Smooth muscle cell (in vitro differentiated cells): ENCODE results near the gene STUB1. TPM values are rescaled to one million over a fixed set of nuclear protein-coding genes. Genes with fewer than 3 reads are reported as not detected.
A peak's percentile ranks its signal among the peaks of the same experiment; 100 is the strongest.

Experiments
- DNase-seq: peaks from one replicate; lab custom pipeline; 2025; ENCODE audit not compliant: unreplicated experiment; lab: John Stamatoyannopoulos, UW
- H2AFZ ChIP-seq: fragments of 200-600 bp; sonication (generic); 2 replicates; pipeline ENCODE4 v1.6.0; 2016; ENCODE audit warnings: antibody characterized with exemption, low read depth, mild to moderate bottlenecking
- H3F3A ChIP-seq: fragments of 200-600 bp; sonication (generic); 2 replicates; pipeline ENCODE4 v1.6.0; 2017; ENCODE audit warnings: antibody characterized with exemption, low read depth
- H3K27ac ChIP-seq: fragments of 200-600 bp; sonication (generic); 2 replicates; pipeline ENCODE4 v1.5.1; 2016; ENCODE audit warnings: low read depth, mild to moderate bottlenecking
- H3K27me3 ChIP-seq: fragments of 200-600 bp; sonication (generic); 2 replicates; pipeline ENCODE4 v1.6.1; 2016; ENCODE audit warnings: low read depth, mild to moderate bottlenecking
- H3K36me3 ChIP-seq: fragments of 200-600 bp; sonication (generic); 2 replicates; pipeline ENCODE4 v1.5.1; 2016; ENCODE audit warnings: low read depth
- H3K4me1 ChIP-seq: fragments of 200-600 bp; sonication (generic); 2 replicates; pipeline ENCODE4 v1.5.1; 2016; ENCODE audit warnings: low read depth
- H3K4me2 ChIP-seq: fragments of 200-600 bp; sonication (generic); 2 replicates; pipeline ENCODE4 v1.6.0; 2016; ENCODE audit warnings: mild to moderate bottlenecking
- H3K4me3 ChIP-seq: fragments of 200-600 bp; sonication (generic); 2 replicates; pipeline ENCODE4 v1.5.1; 2016; ENCODE audit warnings: mild to moderate bottlenecking
- H3K79me2 ChIP-seq: fragments of 200-600 bp; sonication (generic); 2 replicates; pipeline ENCODE4 v1.6.0; 2016; ENCODE audit warnings: low read depth, mild to moderate bottlenecking
- H3K9ac ChIP-seq: fragments of 200-600 bp; sonication (generic); 2 replicates; pipeline ENCODE4 v1.6.0; 2016; ENCODE audit warnings: low read depth
- H3K9me3 ChIP-seq: fragments of 200-600 bp; sonication (generic); replicated peaks from 2 replicates; pipeline ENCODE4 v1.5.1; 2016; ENCODE audit warnings: low read depth
- H4K20me1 ChIP-seq: fragments of 200-600 bp; sonication (generic); 2 replicates; pipeline ENCODE4 v1.6.0; 2016; ENCODE audit warnings: low read depth
- WGBS: methylation state at CpG from one replicate; pipeline ENCODE4 v1.1.7; 2016; ENCODE audit warnings: low lambda C conversion rate; 5-methylcytosine and 5-hydroxymethylcytosine counted together
- polyA plus RNA-seq: library from polyadenylated mRNA; unstranded; fragments of >200 nt; fragmentation: Nextera tagmentation; extraction: Ambion mirVana; gene quantifications from 2 replicates; pipeline ENCODE4 v1.2.1, GENCODE V29; 2016
- total RNA-seq: library from RNA; depleted of rRNA; stranded (reverse); fragments of >200 nt; gene quantifications from 2 replicates; pipeline ENCODE4 v1.2.3, GENCODE V29; 2014
- TF ChIP-seq, protein P1 (sequence below): fragments of 200-600 bp; sonication (generic); IDR thresholded peaks from 2 replicates; pipeline ENCODE4 v1.5.1; 2017; ENCODE audit warnings: borderline replicate concordance, mild to moderate bottlenecking, antibody characterized with exemption; ENCODE audit not compliant: insufficient read depth, poor library complexity, severe bottlenecking

The STUB1 gene
- total and polyA plus RNA-seq, 2 experiments from 2014 or later = 99.0 to 196 TPM

DNA sequence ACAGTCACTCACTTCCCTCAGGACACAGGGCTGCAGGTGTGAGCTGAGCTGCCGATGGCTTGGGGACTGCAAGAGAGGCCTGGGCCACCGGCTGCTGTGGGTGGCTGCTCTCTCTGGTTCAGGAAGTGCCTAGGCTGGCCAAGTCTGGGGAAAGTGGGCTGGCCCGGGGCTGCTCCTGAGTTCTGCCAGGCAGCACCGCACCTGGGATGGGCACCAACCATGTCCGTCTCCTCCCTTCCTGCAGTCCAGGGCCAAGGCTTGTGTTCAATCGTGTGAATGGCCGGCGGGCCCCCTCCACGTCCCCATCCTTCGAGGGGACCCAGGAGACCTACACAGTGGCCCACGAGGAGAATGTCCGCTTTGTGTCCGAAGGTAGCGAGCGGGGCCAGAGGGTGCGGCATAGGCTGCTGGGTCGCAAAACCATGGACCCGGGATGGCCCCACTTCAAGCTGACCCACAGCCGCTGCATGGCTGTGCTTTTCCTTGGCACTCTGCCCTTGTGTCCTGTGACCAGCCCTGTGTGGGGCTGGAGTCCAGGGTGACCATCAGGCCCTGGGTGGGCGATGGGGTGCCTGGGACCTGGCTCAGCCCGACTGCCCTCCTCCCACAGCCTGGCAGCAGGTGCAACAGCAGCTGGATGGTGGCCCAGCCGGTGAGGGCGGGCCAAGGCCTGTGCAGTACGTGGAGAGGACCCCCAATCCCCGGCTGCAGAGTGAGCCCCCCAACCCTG lies 32.9 kb upstream of the STUB1 start:
- H3K4me3 ChIP-seq = no peak overlapping the region
- WGBS = 93% methylated on average over 25 of the region's 25 CpGs
- H3K36me3 ChIP-seq = no peaks in the 10 kb centered on the region
- H2AFZ ChIP-seq = no peak overlapping the region
- H4K20me1 ChIP-seq = no peaks in the 10 kb centered on the region
- TF ChIP-seq, protein P1, sequence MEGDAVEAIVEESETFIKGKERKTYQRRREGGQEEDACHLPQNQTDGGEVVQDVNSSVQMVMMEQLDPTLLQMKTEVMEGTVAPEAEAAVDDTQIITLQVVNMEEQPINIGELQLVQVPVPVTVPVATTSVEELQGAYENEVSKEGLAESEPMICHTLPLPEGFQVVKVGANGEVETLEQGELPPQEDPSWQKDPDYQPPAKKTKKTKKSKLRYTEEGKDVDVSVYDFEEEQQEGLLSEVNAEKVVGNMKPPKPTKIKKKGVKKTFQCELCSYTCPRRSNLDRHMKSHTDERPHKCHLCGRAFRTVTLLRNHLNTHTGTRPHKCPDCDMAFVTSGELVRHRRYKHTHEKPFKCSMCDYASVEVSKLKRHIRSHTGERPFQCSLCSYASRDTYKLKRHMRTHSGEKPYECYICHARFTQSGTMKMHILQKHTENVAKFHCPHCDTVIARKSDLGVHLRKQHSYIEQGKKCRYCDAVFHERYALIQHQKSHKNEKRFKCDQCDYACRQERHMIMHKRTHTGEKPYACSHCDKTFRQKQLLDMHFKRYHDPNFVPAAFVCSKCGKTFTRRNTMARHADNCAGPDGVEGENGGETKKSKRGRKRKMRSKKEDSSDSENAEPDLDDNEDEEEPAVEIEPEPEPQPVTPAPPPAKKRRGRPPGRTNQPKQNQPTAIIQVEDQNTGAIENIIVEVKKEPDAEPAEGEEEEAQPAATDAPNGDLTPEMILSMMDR = no peak
- H3K79me2 ChIP-seq = peaks cover 14% of the 10 kb centered on the region
- peaks cover 6% of the 10 kb centered on the region for H3F3A ChIP-seq
- no peaks in the 10 kb centered on the region for H3K27me3 ChIP-seq
- no peaks in the 10 kb centered on the region for H3K9me3 ChIP-seq
- no peak overlapping the region for H3K9ac ChIP-seq
- H3K4me1 ChIP-seq = peaks cover 16% of the 10 kb centered on the region
- no peak overlapping the region for H3K27ac ChIP-seq
- no peak for DNase-seq
- peak overlapping the region; percentile 100 for H3K4me2 ChIP-seq

GRCh38 chr16:648071-648780 lies 32.0 kb upstream of the STUB1 start:
- Histone ChIP-seq H3K4me2 (peak overlapping the region; percentile 100), H2AFZ (peak overlapping the region; percentile 59), H3K27ac (peak overlapping the region; percentile 82), H3K27me3 (no peaks in the 10 kb centered on the region), H3K9me3 (no peaks in the 10 kb centered on the region), H3K79me2 (peaks cover 5% of the 10 kb centered on the region), H4K20me1 (no peaks in the 10 kb centered on the region), H3K4me3 (peak overlapping the region; percentile 88), H3K9ac (peak overlapping the region; percentile 87), H3K4me1 (peaks cover 14% of the 10 kb centered on the region), H3F3A (peaks cover 6% of the 10 kb centered on the region), H3K36me3 (no peaks in the 10 kb centered on the region)
- DNase-seq = no peak
- TF ChIP-seq, protein P1 = peak; percentile 40
- 46% methylated on average over 24 of the region's 24 CpGs for WGBS

DNA sequence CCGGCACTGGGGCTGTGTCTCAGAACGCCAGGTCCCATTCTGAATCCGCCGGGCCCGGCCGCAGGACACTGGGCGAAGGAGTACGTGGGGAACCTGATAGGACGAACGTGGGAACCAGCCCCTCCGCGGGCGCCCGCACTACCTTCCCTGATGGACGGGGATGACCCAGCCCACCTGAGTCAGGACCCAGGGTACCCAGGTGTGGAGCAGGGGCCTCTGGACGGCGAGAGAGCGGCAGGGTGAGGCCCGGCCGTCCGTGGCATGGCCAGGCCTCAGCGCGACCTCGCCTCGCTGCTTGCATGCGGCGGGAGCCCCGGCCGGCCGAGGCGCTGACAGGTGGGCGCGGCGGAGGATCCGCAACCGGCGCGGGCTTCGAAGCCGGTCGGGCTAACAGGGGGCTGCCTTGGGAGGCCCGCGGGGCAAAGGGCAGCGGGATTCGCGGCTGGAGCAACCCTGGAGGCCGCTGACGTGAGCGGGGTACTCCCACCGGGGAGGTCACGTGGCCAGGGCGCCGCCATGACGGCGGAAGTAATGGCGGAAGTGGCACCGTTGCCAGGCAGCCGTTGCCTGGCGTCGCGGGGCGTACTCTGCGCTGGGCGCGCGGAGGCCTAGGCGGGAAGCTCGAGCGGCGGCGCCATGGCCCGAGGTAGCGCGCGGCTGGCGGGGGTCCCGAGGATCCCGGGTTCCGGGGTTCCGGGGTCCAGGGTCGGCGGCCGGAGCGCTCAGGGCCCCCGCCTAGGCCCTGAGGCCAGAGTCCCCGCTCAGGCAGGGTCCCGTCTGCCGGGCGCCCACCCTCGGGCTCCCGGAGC lies 31.2 kb upstream of the STUB1 start, which contains the start of gene WDR90:
Gene WDR90, plus strand, starts transcription at position 585 of the 809 bp plus-strand sequence. Its CDS starts 52 bp downstream, at position 637.
- no peaks in the 10 kb centered on the region for H4K20me1 ChIP-seq
- peak; percentile 64 for DNase-seq
- WGBS = 4% methylated on average over 67 of the region's 91 CpGs

More for the DNA sequence above, 31.2 kb upstream of the STUB1 start, which contains the start of gene WDR90:
- Histone ChIP-seq H3K27ac (peak within 1 kb of the TSS; percentile 82), H3K79me2 (peaks cover 4% of the 10 kb centered on the region), H3K4me3 (peak within 1 kb of the TSS; percentile 88), H3K4me1 (peaks cover 14% of the 10 kb centered on the region), H3K4me2 (peak within 1 kb of the TSS; percentile 100), H3F3A (peaks cover 6% of the 10 kb centered on the region), H3K27me3 (no peaks in the 10 kb centered on the region), H3K36me3 (no peaks in the 10 kb centered on the region), H2AFZ (peak within 1 kb of the TSS; percentile 59), H3K9me3 (no peaks in the 10 kb centered on the region), H3K9ac (peak within 1 kb of the TSS; percentile 87)
- TF ChIP-seq, protein P1 = no peak
